Stimulated activated effector memory CD8-positive, alpha-beta T cell treated with anti-CD3 and anti-CD28 coated beads, Interleukin-12 subunit alpha, Interleukin-12 subunit beta, amount 100 ng/mL, for 72 hours (primary cell): ENCODE results near the gene LINGO4.
A peak's percentile ranks its signal among the peaks of the same experiment; 100 is the strongest.
"Not testable (repeated sequence)": the region's sequence is repeated elsewhere in the genome, so short reads cannot be mapped to it uniquely, and the experiment has no call there.

Experiments used
- ATAC-seq: fragments of 150-1000 bp; cut with Tn5 transposase; 2 replicates; pipeline ENCODE4 v1.10.0; 2021
- DNase-seq, 2 donors: peaks; one replicate each; pipeline ENCODE4 v3.0.0; 2021 to 2022; ENCODE audit warnings: low spot score in 2 of 2
- H3K27ac Mint-ChIP-seq: one replicate; pipeline ENCODE4 v1.8.0; 2022; ENCODE audit warnings: mild to moderate bottlenecking, mixed read lengths
- H3K36me3 Mint-ChIP-seq: one replicate; pipeline ENCODE4 v1.8.0; 2022; ENCODE audit warnings: mild to moderate bottlenecking, mixed read lengths
- H3K4me1 Mint-ChIP-seq: one replicate; pipeline ENCODE4 v1.8.0; 2022; ENCODE audit warnings: mixed read lengths
- H3K4me3 Mint-ChIP-seq: one replicate; pipeline ENCODE4 v1.8.0; 2022; ENCODE audit warnings: mild to moderate bottlenecking, mixed read lengths
- H3K9me3 Mint-ChIP-seq: one replicate; pipeline ENCODE4 v1.8.0; 2022; ENCODE audit warnings: mixed read lengths

Gene LINGO4

GRCh38 chr1:151790071-151790939, 14.9 kb downstream of the LINGO4 start, which contains the start of gene TDRKH:
TSS of gene TDRKH (minus strand) at chr1:151790500. CDS start at chr1:151783022, 7,478 bp downstream.
- H3K4me1 Mint-ChIP-seq: peaks cover 30% of the 10 kb centered on the region
- peak; percentile 98 for ATAC-seq
- H3K4me3 Mint-ChIP-seq: peak within 1 kb of the TSS; percentile 97
- peak; percentile 90 to 98 for DNase-seq
- H3K36me3 Mint-ChIP-seq: peaks cover 22% of the 10 kb centered on the region
- H3K9me3 Mint-ChIP-seq: no peaks in the 10 kb centered on the region
- H3K27ac Mint-ChIP-seq: peak within 1 kb of the TSS; percentile 95

GRCh38 chr1:151787689-151788088, 17.5 kb downstream of the LINGO4 start:
- H3K27ac Mint-ChIP-seq: no peak overlapping the region
- no peak for ATAC-seq
- peaks cover 30% of the 10 kb centered on the region for H3K4me1 Mint-ChIP-seq
- no peak overlapping the region for H3K4me3 Mint-ChIP-seq
- no peak for DNase-seq
- no peaks in the 10 kb centered on the region for H3K9me3 Mint-ChIP-seq
- peaks cover 15% of the 10 kb centered on the region for H3K36me3 Mint-ChIP-seq

DNA sequence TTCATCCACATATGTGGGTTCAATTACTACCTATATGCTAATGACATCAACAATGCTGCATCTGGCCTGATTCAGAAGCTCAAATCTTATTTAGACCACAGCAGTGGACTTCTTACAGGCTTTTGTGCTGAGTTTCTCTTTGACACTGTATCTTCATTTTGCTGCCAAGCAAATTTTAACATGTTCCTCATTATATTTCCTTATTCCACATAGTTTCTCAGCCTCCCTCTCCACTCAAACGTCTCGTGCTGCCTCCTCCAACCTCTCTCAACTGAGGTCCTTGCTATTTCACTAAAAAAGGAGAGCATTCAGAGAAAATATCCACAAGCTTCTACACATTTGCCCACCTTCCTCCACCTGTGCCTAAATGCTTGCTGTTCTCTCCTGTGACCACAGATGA, 21.4 kb downstream of the LINGO4 start:
- peaks cover 36% of the 10 kb centered on the region for H3K36me3 Mint-ChIP-seq
- DNase-seq (no peak), ATAC-seq (no peak)
- H3K9me3 Mint-ChIP-seq: no peaks in the 10 kb centered on the region
- no peak overlapping the region for H3K4me3 Mint-ChIP-seq
- H3K27ac Mint-ChIP-seq: no peak overlapping the region
- peaks cover 4% of the 10 kb centered on the region for H3K4me1 Mint-ChIP-seq

- ATAC-seq: no peak
- no peak overlapping the region for H3K27ac Mint-ChIP-seq
- H3K36me3 Mint-ChIP-seq: peaks cover 46% of the 10 kb centered on the region
- no peaks in the 10 kb centered on the region for H3K9me3 Mint-ChIP-seq
- no peak overlapping the region for H3K4me3 Mint-ChIP-seq
- H3K4me1 Mint-ChIP-seq: no peaks in the 10 kb centered on the region
- DNase-seq: no peak
Measured at GRCh38 chr1:151782741-151783140, 22.5 kb downstream of the LINGO4 start.

DNA sequence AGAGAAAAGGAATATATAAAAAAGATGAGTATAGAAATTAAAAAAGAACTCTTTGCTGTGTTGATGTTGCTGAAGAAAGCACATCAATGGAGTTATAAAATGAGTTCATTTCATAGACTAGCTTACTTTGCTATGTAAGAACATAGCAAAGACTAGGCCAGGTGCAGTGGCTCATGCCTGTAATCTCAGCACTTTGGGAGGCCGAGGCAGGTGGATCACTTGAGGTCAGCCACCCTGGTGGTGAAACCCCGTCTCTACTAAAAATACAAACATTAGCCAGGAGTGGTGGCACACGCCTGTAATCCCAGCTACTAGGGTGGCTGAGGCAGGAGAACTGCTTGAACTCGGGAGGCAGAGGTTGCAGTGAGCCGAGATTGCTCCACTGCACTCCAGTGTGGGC, 23.2 kb downstream of the LINGO4 start:
- H3K9me3 Mint-ChIP-seq, H3K27ac Mint-ChIP-seq, ATAC-seq, H3K4me1 Mint-ChIP-seq, H3K4me3 Mint-ChIP-seq, DNase-seq: not testable (repeated sequence)
- H3K36me3 Mint-ChIP-seq: peaks cover 53% of the 10 kb centered on the region

GRCh38 chr1:151780736-151781135, 24.5 kb downstream of the LINGO4 start:
- DNase-seq, H3K9me3 Mint-ChIP-seq, H3K27ac Mint-ChIP-seq, H3K4me1 Mint-ChIP-seq, H3K4me3 Mint-ChIP-seq, ATAC-seq: not testable (repeated sequence)
- H3K36me3 Mint-ChIP-seq: peaks cover 65% of the 10 kb centered on the region

DNA sequence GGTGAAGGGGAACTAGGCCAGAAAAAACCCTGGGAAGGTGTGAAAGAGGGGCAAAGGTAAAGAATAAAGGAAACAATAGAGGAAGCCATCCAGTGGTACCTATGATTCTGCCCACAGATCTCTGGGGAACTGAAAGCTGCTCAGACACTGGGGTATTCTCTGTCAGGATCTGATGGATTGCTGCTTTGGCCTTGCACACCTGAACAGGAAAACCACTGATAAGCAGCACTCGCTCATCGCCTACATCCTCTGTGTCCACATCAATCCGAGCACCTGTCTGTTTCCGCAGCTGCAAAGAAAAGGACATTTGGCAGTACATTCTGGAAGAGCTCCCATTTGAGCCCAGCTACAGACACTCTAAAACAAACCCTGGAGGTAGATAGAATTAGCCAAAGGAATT, 25.4 kb downstream of the LINGO4 start:
- DNase-seq (no peak), ATAC-seq (no peak)
- Mint-ChIP-seq H3K36me3 (peaks cover 74% of the 10 kb centered on the region), H3K27ac (no peak overlapping the region), H3K4me3 (no peak overlapping the region), H3K4me1 (no peaks in the 10 kb centered on the region), H3K9me3 (no peaks in the 10 kb centered on the region)

DNA sequence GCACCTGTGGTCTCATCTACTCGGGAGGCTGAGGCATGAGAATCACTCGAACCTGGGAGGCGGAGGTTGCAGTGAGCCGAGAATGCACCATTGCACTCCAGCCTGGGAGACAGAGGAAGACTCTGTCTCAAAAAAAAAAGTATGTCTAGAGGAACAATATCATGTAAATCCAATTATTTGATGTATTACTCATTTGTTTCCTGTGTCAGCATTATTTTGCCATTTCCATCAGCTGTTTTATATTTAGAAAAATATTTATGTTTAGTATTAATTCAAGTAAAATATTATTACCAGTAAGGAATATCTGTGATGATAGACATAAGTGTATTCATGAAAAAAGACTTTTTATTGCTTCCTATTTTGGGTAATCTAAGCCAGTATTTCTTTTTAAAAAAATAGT, 27.9 kb downstream of the LINGO4 start:
- ATAC-seq (no peak), DNase-seq (no peak)
- H3K27ac Mint-ChIP-seq: no peak overlapping the region
- H3K9me3 Mint-ChIP-seq: no peaks in the 10 kb centered on the region
- H3K4me3 Mint-ChIP-seq: no peak overlapping the region
- no peaks in the 10 kb centered on the region for H3K4me1 Mint-ChIP-seq
- H3K36me3 Mint-ChIP-seq: peaks cover 93% of the 10 kb centered on the region

DNA sequence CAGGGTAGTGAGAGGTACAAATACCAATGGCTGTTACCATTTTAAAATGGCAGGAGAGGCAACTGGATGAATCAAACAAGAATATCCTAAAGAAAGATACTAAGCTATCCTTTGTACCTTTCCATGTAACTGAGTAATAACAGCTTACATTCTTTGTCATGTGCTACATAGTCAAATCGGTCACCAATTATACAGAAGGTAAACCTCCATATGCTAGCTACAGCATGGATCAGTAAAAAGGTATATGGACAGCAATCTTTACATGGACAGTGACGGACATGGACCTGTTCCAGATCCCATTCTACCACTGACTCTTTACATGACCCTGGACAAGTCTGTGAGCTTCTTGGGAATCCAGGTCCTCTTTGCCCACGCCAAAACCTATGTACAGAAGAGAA, 28.6 kb downstream of the LINGO4 start:
- DNase-seq (no peak), ATAC-seq (no peak)
- H3K4me3 Mint-ChIP-seq: no peak overlapping the region
- no peaks in the 10 kb centered on the region for H3K4me1 Mint-ChIP-seq
- H3K27ac Mint-ChIP-seq: no peak overlapping the region
- no peaks in the 10 kb centered on the region for H3K9me3 Mint-ChIP-seq
- H3K36me3 Mint-ChIP-seq: peaks cover 86% of the 10 kb centered on the region

- H3K27ac Mint-ChIP-seq: peak overlapping the region; percentile 45
- H3K9me3 Mint-ChIP-seq: no peaks in the 10 kb centered on the region
- peaks cover 80% of the 10 kb centered on the region for H3K36me3 Mint-ChIP-seq
Measured at GRCh38 chr1:151775894-151776664, 29.1 kb downstream of the LINGO4 start.

GRCh38 chr1:151774256-151774922, 30.8 kb downstream of the LINGO4 start:
- DNase-seq (no peak), ATAC-seq (no peak)
- H3K27ac Mint-ChIP-seq: no peak overlapping the region
- H3K36me3 Mint-ChIP-seq: peaks cover 64% of the 10 kb centered on the region
- H3K9me3 Mint-ChIP-seq: no peaks in the 10 kb centered on the region
- H3K4me1 Mint-ChIP-seq: no peaks in the 10 kb centered on the region
- no peak overlapping the region for H3K4me3 Mint-ChIP-seq

More at GRCh38 chr1:151775894-151776664, 29.1 kb downstream of the LINGO4 start:
- Mint-ChIP-seq H3K4me3 (no peak overlapping the region), H3K4me1 (no peaks in the 10 kb centered on the region)
- DNase-seq (no peak), ATAC-seq (no peak)

DNA sequence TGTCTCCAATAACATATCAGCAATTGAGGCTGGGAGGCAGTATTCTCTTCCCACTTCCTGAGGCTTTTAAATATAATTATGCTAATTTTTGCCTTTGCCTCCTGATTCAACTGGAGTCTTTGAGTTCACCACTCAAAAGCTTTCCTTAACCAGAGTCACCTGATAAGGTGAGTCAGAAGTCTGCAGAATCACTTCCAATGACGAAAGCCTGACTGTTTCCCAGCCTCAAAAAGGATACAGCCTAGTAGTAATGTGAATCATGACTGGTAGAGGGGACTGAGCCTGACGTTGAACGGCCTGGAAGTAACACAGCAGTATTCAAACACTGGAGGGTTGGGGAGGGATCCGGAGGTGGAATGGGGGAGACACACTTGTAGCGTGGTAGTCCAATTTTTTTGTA, 31.5 kb downstream of the LINGO4 start:
- ATAC-seq (peak; percentile 34), DNase-seq (no peak)
- H3K9me3 Mint-ChIP-seq: no peaks in the 10 kb centered on the region
- H3K4me3 Mint-ChIP-seq: no peak overlapping the region
- H3K4me1 Mint-ChIP-seq: no peaks in the 10 kb centered on the region
- peaks cover 57% of the 10 kb centered on the region for H3K36me3 Mint-ChIP-seq
- no peak overlapping the region for H3K27ac Mint-ChIP-seq

- peaks cover 18% of the 10 kb centered on the region for H3K36me3 Mint-ChIP-seq
- H3K4me3 Mint-ChIP-seq, ATAC-seq, DNase-seq, H3K4me1 Mint-ChIP-seq, H3K27ac Mint-ChIP-seq, H3K9me3 Mint-ChIP-seq: not testable (repeated sequence)
Measured at GRCh38 chr1:151769270-151769669, 35.9 kb downstream of the LINGO4 start.

- Mint-ChIP-seq H3K4me1 (peaks cover 11% of the 10 kb centered on the region), H3K27ac (peak overlapping the region; percentile 20), H3K36me3 (peaks cover 14% of the 10 kb centered on the region)
- H3K4me3 Mint-ChIP-seq, DNase-seq, H3K9me3 Mint-ChIP-seq, ATAC-seq: not testable (repeated sequence)
Measured at GRCh38 chr1:151768351-151769066, 36.7 kb downstream of the LINGO4 start.

- no peak for DNase-seq
- Mint-ChIP-seq H3K27ac (peak overlapping the region; percentile 98), H3K4me3 (peak overlapping the region; percentile 94), H3K4me1 (peaks cover 29% of the 10 kb centered on the region), H3K36me3 (peaks cover 48% of the 10 kb centered on the region), H3K9me3 (no peaks in the 10 kb centered on the region)
- no peak for ATAC-seq
Measured at GRCh38 chr1:151763990-151764389, 41.2 kb downstream of the LINGO4 start.
